Measurements from ENCODE around the gene KREMEN1.

KREMEN1 gene

GRCh38 chr22:29145321-29146072, 72.7 kb downstream of the KREMEN1 start:
- FAIRE-seq (no peak), DNase-seq (ENCODE audit: insufficient read length, low spot score) (no peak)

- DNase-seq (ENCODE audit: insufficient read length, low spot score) (no peak), FAIRE-seq (no peak)
Measured at GRCh38 chr22:29146091-29146560, 73.3 kb downstream of the KREMEN1 start.

- DNase-seq (ENCODE audit: insufficient read length, low spot score) (no peak), FAIRE-seq (no peak)
Measured at GRCh38 chr22:29146771-29147170, 73.9 kb downstream of the KREMEN1 start.

GRCh38 chr22:29147331-29147899, 74.6 kb downstream of the KREMEN1 start:
- FAIRE-seq = no peak
- no peak for DNase-seq (ENCODE audit: insufficient read length, low spot score)

- FAIRE-seq = no peak
- DNase-seq (ENCODE audit: insufficient read length, low spot score) = no peak
Measured at GRCh38 chr22:29148036-29148435, 75.2 kb downstream of the KREMEN1 start.

GRCh38 chr22:29148826-29149225, 76.0 kb downstream of the KREMEN1 start:
- DNase-seq (ENCODE audit: insufficient read length, low spot score) (no peak), FAIRE-seq (no peak)

GRCh38 chr22:29149841-29150555, 77.2 kb downstream of the KREMEN1 start:
- DNase-seq (ENCODE audit: insufficient read length, low spot score) = no peak

GRCh38 chr22:29150701-29151100, 77.9 kb downstream of the KREMEN1 start:
- FAIRE-seq (no peak), DNase-seq (ENCODE audit: insufficient read length, low spot score) (no peak)

More at GRCh38 chr22:29149841-29150555, 77.2 kb downstream of the KREMEN1 start:
- FAIRE-seq = no peak

GRCh38 chr22:29151316-29151715, 78.5 kb downstream of the KREMEN1 start:
- FAIRE-seq = no peak

GRCh38 chr22:29152045-29152953, 79.5 kb downstream of the KREMEN1 start:
- FAIRE-seq (no peak), DNase-seq (ENCODE audit: insufficient read length, low spot score) (no peak)

More at GRCh38 chr22:29151316-29151715, 78.5 kb downstream of the KREMEN1 start:
- no peak for DNase-seq (ENCODE audit: insufficient read length, low spot score)

- no peak for DNase-seq (ENCODE audit: insufficient read length, low spot score)
- FAIRE-seq = no peak
Measured at GRCh38 chr22:29152954-29153719, 80.3 kb downstream of the KREMEN1 start.

- FAIRE-seq = peak; percentile 96
- DNase-seq (ENCODE audit: insufficient read length, low spot score) = peak; percentile 65
Measured at GRCh38 chr22:29154364-29155048, 81.7 kb downstream of the KREMEN1 start.

GRCh38 chr22:29155966-29156365, 83.1 kb downstream of the KREMEN1 start:
- FAIRE-seq = no peak
- no peak for DNase-seq (ENCODE audit: insufficient read length, low spot score)

- no peak for DNase-seq (ENCODE audit: insufficient read length, low spot score)
- no peak for FAIRE-seq
Measured at GRCh38 chr22:29156507-29156906, 83.7 kb downstream of the KREMEN1 start.

GRCh38 chr22:29157759-29158535, 85.1 kb downstream of the KREMEN1 start:
- peak; percentile 65 for FAIRE-seq
- no peak for DNase-seq (ENCODE audit: insufficient read length, low spot score)

GRCh38 chr22:29158546-29158945, 85.7 kb downstream of the KREMEN1 start:
- DNase-seq (ENCODE audit: insufficient read length, low spot score) = no peak
- FAIRE-seq = no peak

- FAIRE-seq = no peak
Measured at GRCh38 chr22:29163808-29164207, 91.0 kb downstream of the KREMEN1 start.

GRCh38 chr22:29165321-29166060, 92.7 kb downstream of the KREMEN1 start:
- peak; percentile 78 for FAIRE-seq
- DNase-seq (ENCODE audit: insufficient read length, low spot score) = no peak

More at GRCh38 chr22:29163808-29164207, 91.0 kb downstream of the KREMEN1 start:
- no peak for DNase-seq (ENCODE audit: insufficient read length, low spot score)
